CD4-positive, CD25-positive, alpha-beta regulatory T cell (primary cell): ENCODE measurements around the gene ASTN2. TPM values are rescaled to one million over a fixed set of nuclear protein-coding genes. Genes with fewer than 3 reads are reported as not detected.

Experiments used
- ATAC-seq, 2 donors: fragments of 150-1000 bp; cut with Tn5 transposase; one replicate each; pipeline ENCODE4 v1.10.0; 2021; ENCODE audit warnings: low read depth in 2 of 2, moderate number of reproducible peaks in 2 of 2, moderate library complexity in 1 of 2
- DNase-seq, 3 donors: peaks; one replicate each; pipeline versions ENCODE4 v3.0.0 to v3.0.0-alpha.2; 2012 to 2022; ENCODE audit warnings: mixed read lengths in 1 of 3
- H3K27ac ChIP-seq: one replicate; pipeline ENCODE4 v1.7.0; 2013; ENCODE audit warnings: mild to moderate bottlenecking, low read length; ENCODE audit not compliant: insufficient read depth, poor library complexity, severe bottlenecking
- H3K27me3 ChIP-seq: one replicate; pipeline ENCODE4 v1.7.0; 2013; ENCODE audit warnings: low read length; ENCODE audit not compliant: control insufficient read depth, insufficient read depth
- H3K36me3 ChIP-seq: one replicate; pipeline ENCODE4 v1.7.0; 2013; ENCODE audit warnings: mild to moderate bottlenecking, low read length, moderate library complexity; ENCODE audit not compliant: control insufficient read depth, insufficient read depth
- H3K4me1 ChIP-seq: 2 replicates; pipeline ENCODE4 v1.7.0; 2013; ENCODE audit warnings: mild to moderate bottlenecking, low read length; ENCODE audit not compliant: insufficient read depth, control insufficient read depth, poor library complexity, severe bottlenecking
- H3K4me3 ChIP-seq: one replicate; pipeline ENCODE4 v1.7.0; 2013; ENCODE audit warnings: low read depth, mild to moderate bottlenecking, low read length, moderate library complexity
- H3K9me3 ChIP-seq, 2 experiments: 1 replicate in 1 of 2; 2 replicates in 1 of 2; pipeline ENCODE4 v1.7.0; 2013; ENCODE audit warnings: low read length in 2 of 2, mild to moderate bottlenecking in 1 of 2, moderate library complexity in 1 of 2; ENCODE audit not compliant: control insufficient read depth in 2 of 2
- H3K27ac Mint-ChIP-seq, 3 donors: one replicate each; pipeline ENCODE4 v1.8.0; 2020 to 2022; ENCODE audit warnings: mild to moderate bottlenecking in 3 of 3, mixed read lengths in 3 of 3, moderate library complexity in 2 of 3
- H3K27me3 Mint-ChIP-seq: one replicate; pipeline ENCODE4 v1.8.0; 2022; ENCODE audit warnings: mild to moderate bottlenecking, mixed read lengths
- H3K36me3 Mint-ChIP-seq: one replicate; pipeline ENCODE4 v1.8.0; 2020; ENCODE audit warnings: mixed read lengths
- H3K4me1 Mint-ChIP-seq, 4 donors: one replicate each; pipeline ENCODE4 v1.8.0; 2020 to 2022; ENCODE audit warnings: mixed read lengths in 4 of 4, mild to moderate bottlenecking in 1 of 4
- H3K4me3 Mint-ChIP-seq, 4 donors: one replicate each; pipeline ENCODE4 v1.8.0; 2020 to 2022; ENCODE audit warnings: mild to moderate bottlenecking in 4 of 4, mixed read lengths in 4 of 4, moderate library complexity in 3 of 4
- H3K9me3 Mint-ChIP-seq, 7 donors: one replicate each; pipeline ENCODE4 v1.8.0; 2020 to 2022; ENCODE audit warnings: mixed read lengths in 7 of 7, mild to moderate bottlenecking in 3 of 7, moderate library complexity in 2 of 7
- polyA plus RNA-seq, 4 donors: library from polyadenylated mRNA; unstranded; fragments of 300-500 nt; fragmentation: Illumina TruSeq; gene quantifications; one replicate each; pipeline ENCODE4 v1.2.3, GENCODE V29; 2021
- total RNA-seq: library from RNA; stranded (reverse); gene quantifications from one replicate; pipeline ENCODE4 v1.2.3, GENCODE V29; 2022

The ASTN2 gene
- total and polyA plus RNA-seq, 5 donors from 2014 or later = 5.0 to 9.9 (median 7.4) TPM

GRCh38 chr9:117204971-117205370 lies 209.9 kb downstream of the ASTN2 start:
- Mint-ChIP-seq H3K4me3 (no peak overlapping the region), H3K36me3 (no peaks in the 10 kb centered on the region), H3K27ac (no peak overlapping the region), H3K9me3 (peaks cover 0 to 18% (median 8%) of the 10 kb centered on the region in 7 donors), H3K27me3 (no peaks in the 10 kb centered on the region), H3K4me1 (no peaks in the 10 kb centered on the region)
- H3K36me3 ChIP-seq = no peaks in the 10 kb centered on the region
- H3K9me3 ChIP-seq = peaks cover 0 to 4% of the 10 kb centered on the region in 2 experiments
- DNase-seq = no peak
- ATAC-seq = no peak
- H3K27me3 ChIP-seq = no peaks in the 10 kb centered on the region
- H3K4me3 ChIP-seq = no peak overlapping the region
- H3K4me1 ChIP-seq = no peaks in the 10 kb centered on the region
- H3K27ac ChIP-seq = no peak overlapping the region

DNA sequence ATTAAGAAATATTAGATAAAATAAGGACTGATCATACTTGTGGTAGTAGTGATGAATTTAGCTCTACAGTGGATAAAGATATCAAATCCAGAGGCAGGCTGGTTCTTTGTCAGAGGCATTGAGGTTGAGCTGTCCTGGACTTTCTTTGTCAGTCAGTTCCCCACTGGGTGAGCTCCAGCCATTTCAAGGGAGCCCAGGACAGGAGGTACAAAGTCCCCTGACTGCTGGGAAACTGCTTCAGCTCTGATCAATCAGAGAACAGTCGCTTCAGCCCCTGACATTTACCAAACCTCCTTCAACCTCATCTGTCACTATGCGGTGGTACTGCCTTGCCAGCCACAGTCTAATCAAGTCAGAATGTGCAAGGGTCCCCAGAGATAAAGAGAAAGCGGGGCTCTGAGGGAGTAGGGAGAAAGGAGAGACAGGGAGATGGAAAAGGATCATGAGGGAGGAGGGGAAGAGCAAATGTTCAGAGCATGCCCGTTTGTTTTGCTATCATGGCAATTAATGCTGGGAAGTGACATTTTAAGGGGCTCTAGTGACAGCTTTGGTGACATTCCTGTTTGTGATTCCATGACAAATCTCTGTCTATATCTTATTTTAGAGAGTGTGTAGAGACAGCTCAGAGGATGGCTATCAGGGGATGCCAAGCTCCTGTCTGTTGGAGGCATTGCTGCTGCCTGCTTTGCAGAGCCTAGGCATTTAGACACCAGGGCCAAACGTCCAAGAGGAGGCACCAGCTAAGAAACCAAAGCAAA lies 223.2 kb downstream of the ASTN2 start:
- no peak overlapping the region for H3K4me3 ChIP-seq
- ATAC-seq = no peak

GRCh38 chr9:117189121-117189520 lies 225.7 kb downstream of the ASTN2 start:
- no peak for DNase-seq
- H3K4me1 Mint-ChIP-seq = no peaks in the 10 kb centered on the region
- H3K4me3 Mint-ChIP-seq = no peak overlapping the region
- Histone ChIP-seq H3K27ac (no peak overlapping the region), H3K4me1 (no peaks in the 10 kb centered on the region), H3K9me3 (no peaks in the 10 kb centered on the region), H3K36me3 (no peaks in the 10 kb centered on the region), H3K27me3 (no peaks in the 10 kb centered on the region), H3K4me3 (no peak overlapping the region)
- H3K27me3 Mint-ChIP-seq = no peaks in the 10 kb centered on the region
- H3K9me3 Mint-ChIP-seq = peaks cover 0 to 6% (median 3%) of the 10 kb centered on the region in 7 donors
- no peak overlapping the region for H3K27ac Mint-ChIP-seq
- no peaks in the 10 kb centered on the region for H3K36me3 Mint-ChIP-seq
- no peak for ATAC-seq

More for the DNA sequence above, 223.2 kb downstream of the ASTN2 start:
- peaks cover 0 to 19% (median 5%) of the 10 kb centered on the region in 7 donors for H3K9me3 Mint-ChIP-seq
- Histone ChIP-seq H3K27ac (no peak overlapping the region), H3K4me1 (no peaks in the 10 kb centered on the region), H3K27me3 (no peaks in the 10 kb centered on the region), H3K36me3 (no peaks in the 10 kb centered on the region), H3K9me3 (no peaks in the 10 kb centered on the region)
- no peak overlapping the region for H3K27ac Mint-ChIP-seq
- no peak overlapping the region for H3K4me3 Mint-ChIP-seq
- H3K36me3 Mint-ChIP-seq = no peaks in the 10 kb centered on the region
- no peaks in the 10 kb centered on the region for H3K27me3 Mint-ChIP-seq
- no peak for DNase-seq
- no peaks in the 10 kb centered on the region for H3K4me1 Mint-ChIP-seq

- no peaks in the 10 kb centered on the region for H3K27me3 Mint-ChIP-seq
- Histone ChIP-seq H3K4me3 (no peak overlapping the region), H3K27ac (no peak overlapping the region), H3K4me1 (no peaks in the 10 kb centered on the region), H3K27me3 (no peaks in the 10 kb centered on the region), H3K36me3 (no peaks in the 10 kb centered on the region), H3K9me3 (no peaks in the 10 kb centered on the region)
- no peak overlapping the region for H3K4me3 Mint-ChIP-seq
- DNase-seq (no peak), ATAC-seq (no peak)
- H3K27ac Mint-ChIP-seq = no peak overlapping the region
- no peaks in the 10 kb centered on the region for H3K36me3 Mint-ChIP-seq
- H3K4me1 Mint-ChIP-seq = no peaks in the 10 kb centered on the region
- peaks cover 0 to 6% (median 3%) of the 10 kb centered on the region in 7 donors for H3K9me3 Mint-ChIP-seq
These were observed 226.5 kb downstream of the ASTN2 start for GRCh38 chr9:117188394-117188793.

GRCh38 chr9:117187498-117187897 lies 227.4 kb downstream of the ASTN2 start:
- Mint-ChIP-seq H3K27me3 (no peaks in the 10 kb centered on the region), H3K4me3 (no peak overlapping the region), H3K4me1 (no peaks in the 10 kb centered on the region), H3K36me3 (no peaks in the 10 kb centered on the region), H3K9me3 (peaks cover 0 to 6% (median 2%) of the 10 kb centered on the region in 7 donors), H3K27ac (no peak overlapping the region)
- Histone ChIP-seq H3K4me3 (no peak overlapping the region), H3K4me1 (no peaks in the 10 kb centered on the region), H3K9me3 (no peaks in the 10 kb centered on the region), H3K27me3 (no peaks in the 10 kb centered on the region), H3K27ac (no peak overlapping the region), H3K36me3 (no peaks in the 10 kb centered on the region)
- ATAC-seq (no peak), DNase-seq (no peak)

DNA sequence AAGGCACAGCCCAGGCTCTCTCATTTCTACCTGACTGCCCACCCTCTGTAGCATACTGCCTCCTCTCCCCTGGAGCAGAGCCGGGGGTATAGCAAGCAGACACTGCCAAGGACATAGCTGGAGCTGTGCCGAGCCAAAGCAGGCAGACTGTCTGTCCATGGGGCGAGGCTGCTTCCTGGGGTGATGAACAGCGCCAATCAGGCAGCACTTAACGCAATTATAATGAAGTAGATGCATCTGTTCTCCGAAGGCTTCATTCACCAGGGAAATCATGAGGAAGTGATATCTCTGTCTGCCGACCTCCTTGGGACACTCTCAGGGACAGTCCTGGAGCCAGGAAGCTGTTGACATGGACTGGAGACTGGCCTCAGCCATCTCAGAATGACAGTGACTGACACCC lies 230.7 kb downstream of the ASTN2 start:
- Histone ChIP-seq H3K36me3 (no peaks in the 10 kb centered on the region), H3K9me3 (no peaks in the 10 kb centered on the region), H3K4me1 (no peaks in the 10 kb centered on the region), H3K4me3 (no peak overlapping the region), H3K27ac (no peak overlapping the region), H3K27me3 (no peaks in the 10 kb centered on the region)
- no peak overlapping the region for H3K27ac Mint-ChIP-seq
- no peaks in the 10 kb centered on the region for H3K36me3 Mint-ChIP-seq
- peaks cover 0 to 14% (median 6%) of the 10 kb centered on the region in 7 donors for H3K9me3 Mint-ChIP-seq
- no peaks in the 10 kb centered on the region for H3K4me1 Mint-ChIP-seq
- ATAC-seq (no peak), DNase-seq (no peak)
- H3K4me3 Mint-ChIP-seq = no peak overlapping the region
- H3K27me3 Mint-ChIP-seq = no peaks in the 10 kb centered on the region

DNA sequence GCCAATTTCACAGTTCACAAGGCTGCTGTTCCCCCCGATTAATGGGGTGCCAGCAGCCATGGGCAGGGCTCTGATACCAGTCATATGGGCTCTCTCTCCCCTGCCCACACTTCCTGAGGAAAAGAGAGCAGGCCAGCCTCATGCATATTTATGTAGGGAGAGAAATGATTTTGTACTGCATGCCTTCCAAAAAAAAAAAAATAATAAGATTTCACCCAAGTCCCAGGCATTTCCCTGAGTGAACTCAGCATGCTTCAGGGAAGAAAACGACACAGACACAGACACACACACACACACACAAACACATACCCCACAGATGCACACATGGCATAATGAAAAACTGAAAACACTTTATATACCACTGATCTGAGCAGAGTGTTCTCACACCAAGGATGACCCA lies 232.8 kb downstream of the ASTN2 start:
- Histone ChIP-seq H3K4me3 (no peak overlapping the region), H3K4me1 (no peaks in the 10 kb centered on the region), H3K27ac (no peak overlapping the region), H3K27me3 (no peaks in the 10 kb centered on the region), H3K36me3 (no peaks in the 10 kb centered on the region), H3K9me3 (no peaks in the 10 kb centered on the region)
- ATAC-seq (no peak), DNase-seq (no peak)
- no peak overlapping the region for H3K4me3 Mint-ChIP-seq
- no peaks in the 10 kb centered on the region for H3K36me3 Mint-ChIP-seq
- no peaks in the 10 kb centered on the region for H3K27me3 Mint-ChIP-seq
- H3K4me1 Mint-ChIP-seq = no peaks in the 10 kb centered on the region
- H3K27ac Mint-ChIP-seq = no peak overlapping the region
- H3K9me3 Mint-ChIP-seq = peaks cover 0 to 14% (median 7%) of the 10 kb centered on the region in 7 donors

- DNase-seq = no peak
- Mint-ChIP-seq H3K36me3 (no peaks in the 10 kb centered on the region), H3K4me3 (no peak overlapping the region), H3K27ac (no peak overlapping the region), H3K27me3 (no peaks in the 10 kb centered on the region), H3K9me3 (peaks cover 0 to 14% (median 7%) of the 10 kb centered on the region in 7 donors), H3K4me1 (no peaks in the 10 kb centered on the region)
- no peaks in the 10 kb centered on the region for H3K36me3 ChIP-seq
- H3K27me3 ChIP-seq = no peaks in the 10 kb centered on the region
- ATAC-seq = no peak
- H3K4me1 ChIP-seq = no peaks in the 10 kb centered on the region
- no peak overlapping the region for H3K27ac ChIP-seq
- no peak overlapping the region for H3K4me3 ChIP-seq
- no peaks in the 10 kb centered on the region for H3K9me3 ChIP-seq
These were observed 233.9 kb downstream of the ASTN2 start for GRCh38 chr9:117180896-117181445.
